H1 (cell line): ENCODE results near the gene LCN2. TPM values are rescaled to one million over a fixed set of nuclear protein-coding genes. Genes with fewer than 3 reads are reported as not detected.

Experiments used
- BACH1 ChIP-seq: IDR thresholded peaks from 2 replicates; pipeline ENCODE4 v1.6.1; 2012; ENCODE audit warnings: low read length, improper control_type of control experiment
- CHD7 ChIP-seq: fragments of 300-600 bp; sonication (generic); IDR thresholded peaks from 2 replicates; pipeline ENCODE4 v1.7.1; 2012; ENCODE audit warnings: low read length, moderate library complexity, mild to moderate bottlenecking, inconsistent platforms; ENCODE audit not compliant: insufficient replicate concordance
- GABPA ChIP-seq: IDR thresholded peaks from 2 replicates; pipeline ENCODE4 v1.6.1; 2011; ENCODE audit warnings: mild to moderate bottlenecking, low read length, moderate library complexity, borderline replicate concordance; ENCODE audit not compliant: insufficient read depth
- HDAC6 ChIP-seq: IDR thresholded peaks from one replicate; pipeline ENCODE4 v1.7.1; 2012; ENCODE audit warnings: low read depth, mild to moderate bottlenecking, inconsistent platforms, low read length, moderate library complexity
- JUND ChIP-seq: IDR thresholded peaks from 2 replicates; pipeline ENCODE4 v1.6.1; 2011; ENCODE audit warnings: mild to moderate bottlenecking, improper control_type of control experiment, low read length
- KDM4A ChIP-seq: IDR thresholded peaks from one replicate; pipeline ENCODE4 v1.7.1; 2012; ENCODE audit warnings: low read depth, mild to moderate bottlenecking, moderate library complexity, low read length, inconsistent platforms; ENCODE audit not compliant: severe bottlenecking
- RBBP5 ChIP-seq: IDR thresholded peaks from 2 replicates; pipeline ENCODE4 v1.7.1; 2012; ENCODE audit warnings: low read depth, mild to moderate bottlenecking, inconsistent platforms, low read length, moderate library complexity, borderline replicate concordance
- SAP30 ChIP-seq: fragments of 300-600 bp; sonication (generic); IDR thresholded peaks from 2 replicates; pipeline ENCODE4 v1.7.1; 2012; ENCODE audit warnings: low read length, moderate library complexity, mild to moderate bottlenecking, inconsistent platforms; ENCODE audit not compliant: insufficient read depth, insufficient replicate concordance
- SIN3A ChIP-seq, 2 experiments: IDR thresholded peaks in 1 of 2; conservative IDR thresholded peaks in 1 of 2; 2 replicates each; pipeline ENCODE4 v1.6.1; 2011 to 2012; ENCODE audit warnings: low read length in 2 of 2, improper control_type of control experiment in 1 of 2, low read depth in 1 of 2, mild to moderate bottlenecking in 1 of 2
- polyA plus RNA-seq, 7 experiments: library from polyadenylated mRNA; depleted of rRNA in 3 of 7; stranded (reverse) in 5 of 7; unstranded in 2 of 7; fragments of >200 nt in 5 of 7; fragments of 200-250 nt in 2 of 7; gene quantifications; 1 replicate in 5 of 7; 2 replicates in 1 of 7; 4 replicates in 1 of 7; pipeline versions ENCODE4 v1.2.1 to v1.2.3, GENCODE V29; 2011 to 2013; ENCODE audit warnings: missing spikeins in 2 of 7, mixed read lengths in 2 of 7
- total RNA-seq: library from RNA; stranded (reverse); fragmentation: NEBNext Ultra II Directional; extraction: Animal tissue kit (Norgen Biotek cat#: 25700); gene quantifications from 2 replicates; pipeline ENCODE4 v1.2.1, GENCODE V29; 2021

The LCN2 gene
- total and polyA plus RNA-seq, 2 of the 8 experiments (the other 6 are each of a cell fraction or from before 2014, with no cell fraction given): 1.1 to 1.6 TPM

DNA sequence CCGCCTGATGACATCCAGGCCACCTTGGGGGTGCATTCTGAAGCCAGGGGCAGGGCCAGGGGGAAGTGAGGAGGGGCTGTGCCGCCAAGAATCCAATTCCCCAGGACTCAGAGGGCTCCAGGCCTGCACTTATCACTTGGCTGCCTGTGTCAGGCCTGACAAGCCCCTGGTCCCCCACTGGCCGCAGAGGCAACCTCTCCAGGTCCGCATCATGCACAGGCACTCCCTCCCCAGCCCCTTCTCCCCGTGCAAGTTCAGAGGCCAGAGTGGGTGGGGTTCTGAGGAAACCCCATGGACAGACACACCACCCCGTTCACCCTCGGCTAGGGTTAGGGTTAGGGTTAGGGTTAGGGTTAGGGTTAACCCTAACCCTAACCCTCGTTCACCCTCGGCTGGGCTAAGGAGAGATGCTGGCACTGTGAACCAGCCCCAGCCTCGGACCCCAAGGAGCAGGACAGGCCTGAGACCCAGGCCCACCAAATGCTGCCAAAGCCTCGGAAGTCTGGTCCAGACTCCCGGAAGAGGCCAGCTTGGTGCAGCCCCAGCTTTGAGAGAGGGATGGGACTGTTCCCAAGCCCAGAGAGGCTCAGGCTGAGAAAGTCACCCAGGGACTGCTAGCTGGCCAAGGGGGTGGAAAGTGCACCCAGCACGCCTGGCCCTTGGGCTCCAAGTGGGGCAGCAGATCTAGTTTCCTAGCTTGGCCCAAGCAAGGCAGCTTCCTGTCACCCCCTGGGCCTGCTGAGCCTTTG lies 4.9 kb downstream of the LCN2 start (continued):
- no peak for TF ChIP-seq KDM4A
- TF ChIP-seq SIN3A (conservative IDR thresholded peaks at IDR 0.05 in 1 of 2, IDR thresholded peaks at IDR 0.05 in 1 of 2; ENCODE audit: low read depth in 1 of 2, low read length in 2 of 2): no peak
- no peak for TF ChIP-seq CHD7
- no peak for TF ChIP-seq HDAC6
- no peak for TF ChIP-seq JUND
- no peak for TF ChIP-seq SAP30
- TF ChIP-seq GABPA: no peak
- no peak for TF ChIP-seq RBBP5
- no peak for TF ChIP-seq BACH1
